Activated T-cell treated with anti-CD3 and anti-CD28 coated beads, Interleukin-2, amount 50 U/mL, for 72 hours (primary cell): ENCODE results near the gene CKMT2. TPM values are rescaled to one million over a fixed set of nuclear protein-coding genes. Genes with fewer than 3 reads are reported as not detected.
A peak's percentile ranks its signal among the peaks of the same experiment; 100 is the strongest.

Experiments used
- ATAC-seq, 2 donors: fragments of 150-1000 bp; cut with Tn5 transposase; replicated peaks in 1 of 2; 2 replicates each; pipeline ENCODE4 v1.10.0; 2021; ENCODE audit warnings: moderate library complexity in 2 of 2, mild to moderate bottlenecking in 1 of 2
- DNase-seq, 2 donors: peaks; one replicate each; pipeline ENCODE4 v3.0.0; 2021 to 2022; ENCODE audit warnings: mixed read lengths in 1 of 2
- H3K27ac Mint-ChIP-seq: one replicate; pipeline ENCODE4 v1.8.0; 2022; ENCODE audit warnings: mild to moderate bottlenecking, moderate library complexity, mixed read lengths
- H3K27me3 Mint-ChIP-seq: one replicate; pipeline ENCODE4 v1.8.0; 2022; ENCODE audit warnings: low read depth, mixed read lengths
- H3K36me3 Mint-ChIP-seq, 2 donors: one replicate each; pipeline ENCODE4 v1.8.0; 2022; ENCODE audit warnings: mixed read lengths in 2 of 2, mild to moderate bottlenecking in 1 of 2; ENCODE audit not compliant: insufficient read depth in 2 of 2
- H3K4me1 Mint-ChIP-seq: one replicate; pipeline ENCODE4 v1.8.0; 2022; ENCODE audit warnings: low read depth, mixed read lengths
- H3K4me3 Mint-ChIP-seq, 2 donors: one replicate each; pipeline ENCODE4 v1.8.0; 2022; ENCODE audit warnings: mild to moderate bottlenecking in 2 of 2, mixed read lengths in 2 of 2, moderate library complexity in 2 of 2
- H3K9me3 Mint-ChIP-seq, 2 donors: one replicate each; pipeline ENCODE4 v1.8.0; 2022; ENCODE audit warnings: mixed read lengths in 2 of 2
- total RNA-seq, 2 donors: library from RNA; stranded (reverse); gene quantifications; one replicate each; pipeline ENCODE4 v1.2.3, GENCODE V29; 2022

The CKMT2 gene
- total RNA-seq, 2 donors from 2014 or later, result not detected

GRCh38 chr5:81305785-81306184, 72.7 kb downstream of the CKMT2 start:
- peaks cover 4 to 15% of the 10 kb centered on the region in 2 donors for H3K36me3 Mint-ChIP-seq
- H3K4me3 Mint-ChIP-seq, result peak overlapping the region in 1 of 2 donors; percentile 68
- peak overlapping the region; percentile 38 for H3K27ac Mint-ChIP-seq
- H3K9me3 Mint-ChIP-seq, result no peaks in the 10 kb centered on the region
- H3K4me1 Mint-ChIP-seq, result peaks cover 28% of the 10 kb centered on the region
- DNase-seq (peak in 1 of 2 donors; percentile 18), ATAC-seq (peak; percentile 36 to 58)
- H3K27me3 Mint-ChIP-seq, result no peaks in the 10 kb centered on the region

GRCh38 chr5:81308836-81309235, 75.7 kb downstream of the CKMT2 start:
- ATAC-seq (no peak), DNase-seq (no peak)
- Mint-ChIP-seq H3K4me1 (peaks cover 21% of the 10 kb centered on the region), H3K4me3 (no peak overlapping the region), H3K9me3 (no peaks in the 10 kb centered on the region), H3K36me3 (peaks cover 0 to 12% of the 10 kb centered on the region in 2 donors), H3K27ac (no peak overlapping the region), H3K27me3 (no peaks in the 10 kb centered on the region)

- Mint-ChIP-seq H3K9me3 (no peaks in the 10 kb centered on the region), H3K4me1 (peaks cover 11% of the 10 kb centered on the region), H3K36me3 (peaks cover 0 to 7% of the 10 kb centered on the region in 2 donors), H3K27ac (peak overlapping the region; percentile 77), H3K27me3 (no peaks in the 10 kb centered on the region), H3K4me3 (no peak overlapping the region)
- DNase-seq (no peak), ATAC-seq (no peak)
Measured at GRCh38 chr5:81310402-81311063, 77.4 kb downstream of the CKMT2 start.

GRCh38 chr5:81313278-81313677, 80.2 kb downstream of the CKMT2 start:
- no peak for DNase-seq
- no peak for ATAC-seq
- Mint-ChIP-seq H3K36me3 (peaks cover 0 to 7% of the 10 kb centered on the region in 2 donors), H3K27me3 (no peaks in the 10 kb centered on the region), H3K4me1 (no peaks in the 10 kb centered on the region), H3K27ac (no peak overlapping the region), H3K9me3 (peaks cover 0 to 2% of the 10 kb centered on the region in 2 donors), H3K4me3 (no peak overlapping the region)

- no peak overlapping the region for H3K4me3 Mint-ChIP-seq
Measured at GRCh38 chr5:81313686-81314085, 80.6 kb downstream of the CKMT2 start.

GRCh38 chr5:81314581-81314980, 81.5 kb downstream of the CKMT2 start:
- H3K9me3 Mint-ChIP-seq, result peaks cover 0 to 2% of the 10 kb centered on the region in 2 donors
- no peak overlapping the region for H3K27ac Mint-ChIP-seq
- DNase-seq, result no peak
- H3K4me3 Mint-ChIP-seq, result no peak overlapping the region
- ATAC-seq, result no peak
- peaks cover 0 to 7% of the 10 kb centered on the region in 2 donors for H3K36me3 Mint-ChIP-seq
- no peaks in the 10 kb centered on the region for H3K27me3 Mint-ChIP-seq
- H3K4me1 Mint-ChIP-seq, result no peaks in the 10 kb centered on the region

More at GRCh38 chr5:81313686-81314085, 80.6 kb downstream of the CKMT2 start:
- peaks cover 0 to 2% of the 10 kb centered on the region in 2 donors for H3K9me3 Mint-ChIP-seq
- H3K36me3 Mint-ChIP-seq, result peaks cover 0 to 7% of the 10 kb centered on the region in 2 donors
- no peaks in the 10 kb centered on the region for H3K4me1 Mint-ChIP-seq
- H3K27me3 Mint-ChIP-seq, result no peaks in the 10 kb centered on the region
- ATAC-seq, result no peak
- no peak for DNase-seq
- no peak overlapping the region for H3K27ac Mint-ChIP-seq

- Mint-ChIP-seq H3K4me1 (no peaks in the 10 kb centered on the region), H3K27me3 (no peaks in the 10 kb centered on the region), H3K27ac (no peak overlapping the region), H3K4me3 (no peak overlapping the region), H3K36me3 (peaks cover 0 to under 1% of the 10 kb centered on the region in 2 donors), H3K9me3 (peaks cover 0 to 2% of the 10 kb centered on the region in 2 donors)
- DNase-seq (no peak), ATAC-seq (no peak)
Measured at GRCh38 chr5:81315336-81315735, 82.2 kb downstream of the CKMT2 start.

GRCh38 chr5:81315830-81316229, 82.7 kb downstream of the CKMT2 start:
- Mint-ChIP-seq H3K4me3 (no peak overlapping the region), H3K9me3 (peaks cover 0 to 2% of the 10 kb centered on the region in 2 donors), H3K4me1 (no peaks in the 10 kb centered on the region), H3K27ac (no peak overlapping the region), H3K36me3 (no peaks in the 10 kb centered on the region), H3K27me3 (no peaks in the 10 kb centered on the region)
- DNase-seq (no peak), ATAC-seq (no peak)

Other genes starting within 250 kb of the CKMT2 start
- gene ZCCHC9, start 68.3 kb downstream of the CKMT2 start, total RNA-seq, result 10 to 100 TPM; 46.8 to 48.1 TPM
- not detected for gene ACOT12, start 160.8 kb downstream of the CKMT2 start, total RNA-seq